ENCODE results near the gene MRTFA. TPM values are rescaled to one million over a fixed set of nuclear protein-coding genes. Genes with fewer than 3 reads are reported as not detected.

The MRTFA gene
- total RNA-seq, 1 donor from 2014 or later = 19.2 TPM

GRCh38 chr22:40374567-40374966, 262.0 kb downstream of the MRTFA start:
- H3K4me3 ChIP-seq = no peak overlapping the region
- DNase-seq = no peak
- intact Hi-C loops (cut with micrococcal nuclease) = no loop called here
- peaks cover 5% of the 10 kb centered on the region for H3K36me3 ChIP-seq
- no peaks in the 10 kb centered on the region for H3K27me3 ChIP-seq (ENCODE audit: low read depth)
- no peaks in the 10 kb centered on the region for H3K9me3 ChIP-seq (replicated peaks)
- peaks cover 33% of the 10 kb centered on the region for H3K4me1 ChIP-seq
- TF ChIP-seq, protein P1, sequence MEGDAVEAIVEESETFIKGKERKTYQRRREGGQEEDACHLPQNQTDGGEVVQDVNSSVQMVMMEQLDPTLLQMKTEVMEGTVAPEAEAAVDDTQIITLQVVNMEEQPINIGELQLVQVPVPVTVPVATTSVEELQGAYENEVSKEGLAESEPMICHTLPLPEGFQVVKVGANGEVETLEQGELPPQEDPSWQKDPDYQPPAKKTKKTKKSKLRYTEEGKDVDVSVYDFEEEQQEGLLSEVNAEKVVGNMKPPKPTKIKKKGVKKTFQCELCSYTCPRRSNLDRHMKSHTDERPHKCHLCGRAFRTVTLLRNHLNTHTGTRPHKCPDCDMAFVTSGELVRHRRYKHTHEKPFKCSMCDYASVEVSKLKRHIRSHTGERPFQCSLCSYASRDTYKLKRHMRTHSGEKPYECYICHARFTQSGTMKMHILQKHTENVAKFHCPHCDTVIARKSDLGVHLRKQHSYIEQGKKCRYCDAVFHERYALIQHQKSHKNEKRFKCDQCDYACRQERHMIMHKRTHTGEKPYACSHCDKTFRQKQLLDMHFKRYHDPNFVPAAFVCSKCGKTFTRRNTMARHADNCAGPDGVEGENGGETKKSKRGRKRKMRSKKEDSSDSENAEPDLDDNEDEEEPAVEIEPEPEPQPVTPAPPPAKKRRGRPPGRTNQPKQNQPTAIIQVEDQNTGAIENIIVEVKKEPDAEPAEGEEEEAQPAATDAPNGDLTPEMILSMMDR (IDR thresholded peaks at IDR 0.05; ENCODE audit: borderline replicate concordance) = no peak
- no peak overlapping the region for H3K27ac ChIP-seq (replicated peaks)

DNA sequence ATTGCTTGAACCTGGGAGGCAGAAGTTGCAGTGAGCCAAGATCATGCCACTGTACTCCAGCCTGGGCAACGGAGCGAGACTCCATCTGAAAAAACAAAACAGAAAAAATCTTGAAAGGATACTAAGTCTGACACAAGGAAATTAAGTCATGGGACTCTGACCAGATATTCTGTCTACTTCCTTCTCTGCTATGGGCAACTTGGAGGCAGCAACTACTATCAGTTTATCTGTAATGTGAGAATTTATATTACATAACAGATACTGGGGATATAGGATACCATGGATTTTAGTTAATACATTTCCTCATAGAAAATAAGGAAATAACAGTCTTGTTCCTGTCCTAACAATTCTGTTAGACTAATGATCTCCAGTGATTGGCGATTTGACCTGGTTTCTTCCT, 267.7 kb downstream of the MRTFA start:
- H3K27ac ChIP-seq (replicated peaks) = no peak overlapping the region
- intact Hi-C loops (cut with micrococcal nuclease) = no loop called here
- no peak overlapping the region for H3K4me3 ChIP-seq
- H3K4me1 ChIP-seq = peaks cover 37% of the 10 kb centered on the region
- H3K27me3 ChIP-seq (ENCODE audit: low read depth) = no peaks in the 10 kb centered on the region
- TF ChIP-seq, protein P1 (IDR thresholded peaks at IDR 0.05; ENCODE audit: borderline replicate concordance) = no peak
- DNase-seq = no peak
- peaks cover 46% of the 10 kb centered on the region for H3K36me3 ChIP-seq
- no peaks in the 10 kb centered on the region for H3K9me3 ChIP-seq (replicated peaks)

GRCh38 chr22:40368016-40368415, 268.5 kb downstream of the MRTFA start:
- TF ChIP-seq, protein P1 (IDR thresholded peaks at IDR 0.05; ENCODE audit: borderline replicate concordance) = no peak
- Histone ChIP-seq H3K36me3 (peaks cover 49% of the 10 kb centered on the region), H3K27ac (replicated peaks) (no peak overlapping the region), H3K27me3 (ENCODE audit: low read depth) (no peaks in the 10 kb centered on the region), H3K9me3 (replicated peaks) (no peaks in the 10 kb centered on the region), H3K4me3 (no peak overlapping the region), H3K4me1 (peaks cover 37% of the 10 kb centered on the region)
- DNase-seq = no peak
- intact Hi-C loops (cut with micrococcal nuclease) = no loop called here

GRCh38 chr22:40367342-40367741, 269.2 kb downstream of the MRTFA start:
- intact Hi-C loops (cut with micrococcal nuclease) = no loop called here
- Histone ChIP-seq H3K27ac (replicated peaks) (no peak overlapping the region), H3K27me3 (ENCODE audit: low read depth) (no peaks in the 10 kb centered on the region), H3K9me3 (replicated peaks) (no peaks in the 10 kb centered on the region), H3K4me3 (no peak overlapping the region), H3K36me3 (peaks cover 56% of the 10 kb centered on the region), H3K4me1 (peaks cover 30% of the 10 kb centered on the region)
- TF ChIP-seq, protein P1 (IDR thresholded peaks at IDR 0.05; ENCODE audit: borderline replicate concordance) = no peak
- no peak for DNase-seq

GRCh38 chr22:40366068-40366467, 270.5 kb downstream of the MRTFA start:
- Histone ChIP-seq H3K27ac (replicated peaks) (no peak overlapping the region), H3K9me3 (replicated peaks) (no peaks in the 10 kb centered on the region), H3K4me3 (no peak overlapping the region), H3K4me1 (peaks cover 21% of the 10 kb centered on the region), H3K36me3 (peaks cover 69% of the 10 kb centered on the region), H3K27me3 (ENCODE audit: low read depth) (no peaks in the 10 kb centered on the region)
- intact Hi-C loops (cut with micrococcal nuclease) = no loop called here
- no peak for DNase-seq
- TF ChIP-seq, protein P1 (IDR thresholded peaks at IDR 0.05; ENCODE audit: borderline replicate concordance) = no peak

DNA sequence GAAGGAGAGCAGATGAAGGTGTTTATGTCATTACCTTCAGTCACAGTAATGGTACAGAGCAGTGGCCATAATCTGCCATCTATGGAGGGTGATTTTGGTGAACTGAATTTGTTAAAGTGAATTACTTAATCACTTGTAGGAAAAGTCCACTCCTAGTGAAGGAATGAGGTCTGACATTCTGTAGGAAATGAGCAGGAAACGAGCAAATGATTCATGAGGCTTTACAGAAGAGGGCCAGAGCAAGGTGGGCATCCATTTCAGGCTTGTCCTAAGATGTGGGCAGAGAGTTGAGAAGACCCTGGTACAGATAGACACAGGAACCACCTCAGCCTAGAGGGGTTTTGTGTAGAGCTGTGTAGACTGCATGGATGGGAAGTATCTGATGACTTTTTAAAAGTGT, 272.1 kb downstream of the MRTFA start:
- intact Hi-C loops (cut with micrococcal nuclease) = no loop called here
- Histone ChIP-seq H3K9me3 (replicated peaks) (no peaks in the 10 kb centered on the region), H3K36me3 (peaks cover 85% of the 10 kb centered on the region), H3K27me3 (ENCODE audit: low read depth) (no peaks in the 10 kb centered on the region), H3K4me3 (no peak overlapping the region), H3K4me1 (peaks cover 8% of the 10 kb centered on the region), H3K27ac (replicated peaks) (no peak overlapping the region)
- TF ChIP-seq, protein P1 (IDR thresholded peaks at IDR 0.05; ENCODE audit: borderline replicate concordance) = no peak
- no peak for DNase-seq

Data from left ventricle myocardium inferior (tissue), 1 donor.